WI38 (cell line): ENCODE measurements around the gene TMX1.

Source experiments
- H3K4me3 ChIP-seq: 2 replicates; pipeline ENCODE4 v1.5.1; 2011; ENCODE audit warnings: low read depth, mild to moderate bottlenecking, control low read depth, low read length
- CTCF ChIP-seq: IDR thresholded peaks from 2 replicates; pipeline ENCODE4 v1.5.1; 2012; ENCODE audit warnings: low read depth, mild to moderate bottlenecking, control low read depth, low read length

Gene TMX1

GRCh38 chr14:51283402-51284085 lies 43.5 kb downstream of the TMX1 start:
- H3K4me3 ChIP-seq = no peak overlapping the region
- peak; percentile 38; the same call in 1 of the 2 replicates for TF ChIP-seq CTCF

- H3K4me3 ChIP-seq = no peak overlapping the region
- no peak for TF ChIP-seq CTCF
Observed at GRCh38 chr14:51284241-51284640, 44.2 kb downstream of the TMX1 start.

GRCh38 chr14:51285120-51285519 lies 45.1 kb downstream of the TMX1 start:
- no peak overlapping the region for H3K4me3 ChIP-seq
- no peak for TF ChIP-seq CTCF

- H3K4me3 ChIP-seq = no peak overlapping the region
- TF ChIP-seq CTCF = no peak
Observed at GRCh38 chr14:51289169-51289568, 49.1 kb downstream of the TMX1 start.

- TF ChIP-seq CTCF = no peak
- H3K4me3 ChIP-seq = no peak overlapping the region
Observed at GRCh38 chr14:51290132-51290531, 50.1 kb downstream of the TMX1 start.

GRCh38 chr14:51291016-51291415 lies 51.0 kb downstream of the TMX1 start:
- TF ChIP-seq CTCF = no peak
- H3K4me3 ChIP-seq = no peak overlapping the region

- H3K4me3 ChIP-seq = no peak overlapping the region
- no peak for TF ChIP-seq CTCF
Observed at GRCh38 chr14:51293149-51293911, 53.3 kb downstream of the TMX1 start.
